Motor neuron (in vitro differentiated cells): ENCODE measurements around the gene TRPT1. TPM values are rescaled to one million over a fixed set of nuclear protein-coding genes. Genes with fewer than 3 reads are reported as not detected.
A peak's percentile ranks its signal among the peaks of the same experiment; 100 is the strongest.

Experiments used
- ATAC-seq, 8 experiments: fragments of 200-7000 bp; cut with Tn5 transposase; replicated peaks in 6 of 8; 2 replicates each; pipeline ENCODE4 v1.8.0; 2021; ENCODE audit warnings: mild to moderate bottlenecking in 8 of 8, moderate library complexity in 8 of 8
- H3K27ac ChIP-seq, 2 donors: fragments of 250-450 bp; sonication (Bioruptor Pico); 2 replicates each; pipeline ENCODE4 v1.9.0; 2021; ENCODE audit warnings: antibody characterized with exemption in 2 of 2, mild to moderate bottlenecking in 2 of 2, moderate library complexity in 1 of 2
- H3K4me1 ChIP-seq, 2 donors: fragments of 250-450 bp; sonication (Bioruptor Pico); replicated peaks in 1 of 2; 2 replicates each; pipeline ENCODE4 v1.6.1; 2021; ENCODE audit warnings: antibody characterized with exemption in 2 of 2, mild to moderate bottlenecking in 2 of 2, moderate library complexity in 1 of 2
- H3K4me3 ChIP-seq, 5 donors: fragments of 250-450 bp; sonication (Bioruptor Pico); 2 replicates each; pipeline ENCODE4 v1.9.0; 2021; ENCODE audit warnings: antibody characterized with exemption in 5 of 5, mild to moderate bottlenecking in 5 of 5, moderate library complexity in 4 of 5
- WGBS, 10 experiments: fragments of 450-650 bp; shearing (Covaris generic); methylation state at CpG; one replicate each; pipeline ENCODE4 v1.0.0; 2022; 5-methylcytosine and 5-hydroxymethylcytosine counted together
- in situ Hi-C, 9 experiments: fragments of 400-800 bp; cut with MboI; loops; one replicate each; pipeline ENCODE4 v1.15.0; 2021; ENCODE audit warnings: low sequenced_read_pairs in 9 of 9, low pct_unique_long_range_greater_than_20kb in 2 of 9; ENCODE audit not compliant: unreplicated experiment in 9 of 9
- total RNA-seq, 8 experiments: library from RNA; unstranded; fragments of 300-600 nt; gene quantifications; 2 replicates each; pipeline versions ENCODE4 v1.2.3 to v1.2.4, GENCODE V29; 2022

TRPT1 gene
- total RNA-seq, 8 experiments from 2014 or later = 31.8 to 59.9 (median 35.5) TPM

DNA sequence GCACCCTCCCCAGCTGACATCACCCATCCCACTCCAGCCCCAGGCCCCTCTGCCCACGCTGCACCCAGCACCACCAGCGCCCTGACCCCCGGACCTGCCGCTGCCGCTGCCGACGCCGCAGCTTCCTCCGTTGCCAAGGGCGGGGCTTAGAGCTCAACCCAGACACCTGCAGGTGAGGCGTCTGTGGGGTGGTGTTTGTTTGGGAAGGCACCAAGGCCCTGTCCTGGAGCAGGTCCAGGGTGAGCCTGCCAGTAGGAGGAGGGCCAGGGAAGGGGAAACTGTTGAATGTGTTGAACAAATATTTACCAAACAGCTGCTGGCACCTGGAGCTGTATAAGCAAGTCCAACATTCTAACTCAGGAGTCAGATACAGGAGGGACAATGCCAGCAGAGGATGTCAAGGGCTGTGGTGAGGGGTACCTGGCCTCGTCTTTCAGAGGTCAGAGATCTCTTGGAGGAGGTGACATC is 11.5 kb upstream of the TRPT1 start:
- in situ Hi-C loops = no loop called here
- no peak for ATAC-seq

GRCh38 chr11:64235437-64236161 is 9.6 kb upstream of the TRPT1 start:
- whole genome bisulfite sequencing, 10 experiments = 67 to 98% (median 79%) methylated on average over 1 to 6 of the region's 12 CpGs; no CpG with 5 or more reads in 7 of the 10 experiments
- Histone ChIP-seq H3K4me1 (peaks cover 13 to 30% of the 10 kb centered on the region in 2 donors), H3K4me3 (peak overlapping the region; percentile 38 to 66 (median 53)), H3K27ac (peak overlapping the region in 1 of 2 donors; percentile 77)
- in situ Hi-C loops = no loop called here
- ATAC-seq = no peak

More for the DNA sequence above, 11.5 kb upstream of the TRPT1 start:
- 77 to 100% methylated on average over 1 to 4 of the region's 12 CpGs; no CpG with 5 or more reads in 8 of the 10 experiments for WGBS, 10 experiments
- Histone ChIP-seq H3K4me1 (peaks cover 9 to 27% of the 10 kb centered on the region in 2 donors), H3K4me3 (no peak overlapping the region), H3K27ac (no peak overlapping the region)

DNA sequence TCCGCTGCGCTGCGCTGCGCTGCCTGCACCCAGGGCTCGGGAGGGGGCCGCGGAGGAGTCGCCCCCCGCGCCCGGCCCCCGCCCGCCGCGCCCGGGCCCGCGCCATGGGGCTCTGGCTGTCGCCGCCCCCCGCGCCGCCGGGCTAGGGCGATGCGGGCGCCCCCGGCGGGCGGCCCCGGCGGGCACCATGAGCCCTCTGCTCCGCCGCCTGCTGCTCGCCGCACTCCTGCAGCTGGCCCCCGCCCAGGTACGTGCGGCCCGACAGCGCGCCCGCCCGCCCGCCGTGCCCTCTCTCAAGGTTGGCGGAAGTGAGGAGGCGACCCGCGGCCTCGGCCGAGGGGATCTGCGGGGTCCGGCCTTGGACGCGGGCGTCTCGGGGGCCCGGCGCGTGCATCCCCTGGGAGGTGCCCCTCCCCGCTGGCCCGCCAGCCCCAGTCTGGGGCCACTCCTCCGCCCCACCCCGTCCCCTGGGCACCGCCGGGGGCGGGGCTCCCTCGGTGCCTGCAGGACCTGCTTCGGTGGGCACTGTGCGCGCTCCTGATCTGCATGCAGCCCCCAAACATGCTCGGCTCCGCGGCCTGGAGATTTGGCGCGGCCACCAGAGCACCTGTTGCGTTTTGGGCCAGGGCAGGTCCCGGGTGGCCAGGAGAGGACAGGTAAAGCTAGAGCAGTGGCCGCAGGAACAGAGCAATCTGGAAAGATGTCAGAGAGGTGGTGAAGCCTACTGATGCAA is 8.8 kb upstream of the TRPT1 start:
- in situ Hi-C loops = no loop called here
- peak; percentile 14 to 45 (median 38) for ATAC-seq
- 0% methylated on average over 1 of the region's 80 CpGs; no CpG with 5 or more reads in 9 of the 10 experiments for WGBS, 10 experiments
- Histone ChIP-seq H3K4me1 (peaks cover 8 to 25% of the 10 kb centered on the region in 2 donors), H3K27ac (peak overlapping the region; percentile 42 to 77), H3K4me3 (peak overlapping the region; percentile 38 to 66 (median 53))

DNA sequence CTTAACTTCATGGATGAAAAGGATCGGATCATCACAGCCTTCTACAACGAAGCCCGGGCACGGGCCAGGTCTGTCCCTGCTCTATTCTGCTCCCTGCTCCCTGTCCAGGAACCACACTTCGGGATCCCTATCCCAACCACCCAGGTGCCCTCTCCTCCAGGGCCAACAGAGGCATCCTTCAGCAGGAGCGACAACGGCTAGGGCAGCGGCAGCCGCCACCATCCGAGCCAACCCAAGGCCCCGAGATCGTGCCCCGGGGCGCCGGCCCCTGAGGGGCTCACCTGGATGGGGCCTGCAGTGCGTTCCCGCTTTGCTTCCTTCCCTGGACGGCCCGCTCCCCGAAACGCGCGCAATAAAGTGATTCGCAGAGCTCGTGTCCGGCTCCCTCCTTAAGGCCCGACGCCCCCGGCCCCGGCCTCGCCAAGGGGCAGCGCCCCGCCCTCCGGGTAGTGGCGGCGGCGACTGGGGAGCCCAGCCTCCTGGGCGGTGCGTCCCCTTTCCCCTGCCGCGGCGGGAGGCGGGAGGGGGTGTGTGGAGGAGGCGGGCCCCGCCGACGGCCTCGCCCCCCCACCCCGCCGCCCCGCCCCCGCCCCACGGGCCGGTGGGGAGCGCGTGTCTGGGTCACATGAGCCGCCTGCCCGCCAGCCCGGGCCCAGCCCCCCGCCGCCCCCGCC is 8.1 kb upstream of the TRPT1 start, which contains the start of gene VEGFB:
Gene VEGFB, plus strand, starts transcription at position 672 of the 674 bp plus-strand sequence. CDS start 250 bp downstream, outside the sequence.
- H3K4me1 ChIP-seq = peaks cover 14 to 29% of the 10 kb centered on the region in 2 donors
- H3K4me3 ChIP-seq = peak within 1 kb of the TSS; percentile 38 to 66 (median 53)
- peak; percentile 27 to 50 (median 46) for ATAC-seq
- peak within 1 kb of the TSS; percentile 42 to 77 for H3K27ac ChIP-seq
- WGBS, 10 experiments = 0 to 7% (median 5%) methylated on average over 1 to 10 of the region's 62 CpGs; no CpG with 5 or more reads in 7 of the 10 experiments
- in situ Hi-C loops = no loop called here

DNA sequence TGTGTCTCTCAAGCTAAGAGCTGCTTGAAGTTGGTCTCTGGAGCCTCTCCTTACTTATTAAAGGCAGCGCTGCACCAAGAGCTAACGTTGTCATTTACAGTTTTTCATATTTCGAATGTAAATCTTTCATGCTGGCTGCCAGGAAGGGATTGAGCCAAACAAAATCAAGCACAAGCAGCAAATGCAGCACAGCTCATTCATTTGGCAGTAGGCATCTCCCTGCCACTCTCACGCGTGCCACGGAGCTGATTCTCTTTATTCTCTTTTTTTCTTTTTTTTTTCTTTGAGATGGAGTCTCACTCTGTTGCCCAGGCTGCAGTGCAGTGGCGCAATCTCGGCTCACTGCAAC is 7.0 kb upstream of the TRPT1 start:
- Histone ChIP-seq H3K4me1 (peaks cover 15 to 29% of the 10 kb centered on the region in 2 donors), H3K4me3 (no peak overlapping the region), H3K27ac (no peak overlapping the region)
- in situ Hi-C loops = no loop called here
- 30 to 100% (median 91%) methylated on average over 1 to 8 of the region's 8 CpGs; no CpG with 5 or more reads in 1 of the 10 experiments for WGBS, 10 experiments
- ATAC-seq = no peak

GRCh38 chr11:64232182-64232966 is 6.4 kb upstream of the TRPT1 start:
- ATAC-seq = no peak
- H3K4me1 ChIP-seq = peaks cover 18 to 31% of the 10 kb centered on the region in 2 donors
- WGBS, 10 experiments = 20 to 95% (median 83%) methylated on average over 1 to 8 of the region's 15 CpGs; no CpG with 5 or more reads in 4 of the 10 experiments
- in situ Hi-C loops = no loop called here
- no peak overlapping the region for H3K27ac ChIP-seq
- H3K4me3 ChIP-seq = no peak overlapping the region

DNA sequence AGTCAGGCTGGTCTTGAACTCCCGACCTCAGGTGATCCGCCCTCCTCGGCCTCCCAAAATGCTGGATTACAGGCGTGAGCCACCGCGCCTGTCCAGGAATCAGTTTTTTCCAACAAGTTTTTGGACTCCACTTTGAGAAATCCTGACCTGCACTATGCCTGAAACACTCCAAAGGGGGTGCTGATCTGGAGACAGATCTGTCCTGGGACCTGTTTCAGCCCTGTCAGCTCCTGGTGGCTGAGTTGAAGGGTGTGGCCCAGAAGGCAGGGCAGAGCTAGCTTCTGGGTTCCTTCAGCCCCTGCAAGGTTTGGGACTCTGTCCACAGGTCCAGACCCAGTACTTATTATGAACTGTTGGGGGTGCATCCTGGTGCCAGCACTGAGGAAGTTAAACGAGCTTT is 5.6 kb upstream of the TRPT1 start:
- in situ Hi-C loops = no loop called here
- no peak for ATAC-seq
- Histone ChIP-seq H3K4me3 (peak overlapping the region in 4 of 5 donors; percentile 62 to 68 (median 64)), H3K4me1 (peaks cover 26 to 38% of the 10 kb centered on the region in 2 donors), H3K27ac (no peak overlapping the region)
- WGBS, 10 experiments = 80 to 96% (median 94%) methylated on average over 4 to 7 of the region's 7 CpGs; no CpG with 5 or more reads in 7 of the 10 experiments

DNA sequence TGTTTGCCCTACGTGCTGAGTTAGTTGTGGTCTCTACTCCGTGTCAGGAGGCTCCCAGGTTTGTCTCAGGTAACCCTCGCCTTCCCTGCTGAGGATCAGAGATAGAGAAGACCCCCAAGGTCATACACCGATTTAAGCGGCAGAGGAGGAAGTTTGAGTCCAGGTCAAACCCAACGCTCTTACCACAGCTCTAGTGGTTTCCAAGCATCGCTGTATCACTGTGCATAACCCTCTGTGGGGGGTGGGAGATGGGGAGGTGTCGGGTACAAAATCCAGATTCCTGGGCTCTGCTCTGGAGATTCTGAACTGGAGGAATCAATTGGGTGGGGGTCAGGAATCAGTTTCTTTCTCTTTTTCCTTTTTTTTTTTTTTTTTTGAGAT is 5.0 kb upstream of the TRPT1 start:
- in situ Hi-C loops = no loop called here
- WGBS, 10 experiments = 0 to 20% (median 5%) methylated on average over 1 to 4 of the region's 8 CpGs; no CpG with 5 or more reads in 5 of the 10 experiments
- Histone ChIP-seq H3K27ac (peak overlapping the region; percentile 88 to 92), H3K4me1 (peaks cover 27 to 38% of the 10 kb centered on the region in 2 donors), H3K4me3 (peak overlapping the region; percentile 53 to 68 (median 64))
- no peak for ATAC-seq

DNA sequence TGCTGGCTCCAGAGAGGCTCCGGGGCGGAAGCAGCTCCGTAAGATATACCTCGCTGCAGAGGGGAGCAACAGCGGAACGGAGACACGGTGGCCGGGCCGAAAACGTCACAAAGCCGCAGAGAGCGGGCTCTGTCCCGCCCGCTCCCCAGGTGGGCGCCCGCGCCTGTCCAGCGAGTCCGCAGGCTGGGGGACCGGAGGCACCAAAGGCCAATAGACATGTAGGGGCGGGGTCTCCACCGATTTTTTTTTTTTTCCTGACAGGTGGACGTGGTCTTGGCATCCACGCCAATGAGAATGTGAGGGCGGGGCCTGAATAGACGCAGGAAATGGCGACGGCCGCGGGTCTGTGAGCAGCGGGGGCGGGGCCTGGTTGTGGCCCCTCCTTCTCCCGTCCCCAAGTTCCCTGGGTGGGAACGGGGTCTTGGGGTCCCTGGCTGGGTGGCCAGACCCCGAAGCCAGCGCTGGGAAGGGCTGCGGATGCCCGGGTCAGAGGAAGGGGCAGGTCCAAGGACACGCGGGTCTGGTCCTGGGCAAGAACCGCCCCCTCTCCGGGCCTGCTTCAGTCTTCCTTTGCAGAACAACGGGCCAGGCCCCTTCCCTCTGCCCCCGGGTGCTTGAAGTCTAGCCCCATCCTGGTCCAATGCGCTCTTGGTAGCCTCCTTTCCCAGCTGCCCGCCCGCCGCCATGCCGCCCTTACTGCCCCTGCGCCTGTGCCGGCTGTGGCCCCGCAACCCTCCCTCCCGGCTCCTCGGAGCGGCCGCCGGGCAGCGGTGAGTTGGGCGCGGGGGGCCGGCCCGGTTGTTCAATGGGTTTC is 4.4 kb upstream of the TRPT1 start, which contains the start of gene DNAJC4:
Gene DNAJC4, plus strand, starts transcription at position 378 of the 814 bp plus-strand sequence. Its CDS starts 307 bp downstream, at position 685.
- peak; percentile 42 to 76 (median 68) for ATAC-seq
- peak within 1 kb of the TSS; percentile 53 to 68 (median 64) for H3K4me3 ChIP-seq
- WGBS, 10 experiments = 0 to 5% (median 2%) methylated on average over 3 to 14 of the region's 62 CpGs; no CpG with 5 or more reads in 4 of the 10 experiments
- H3K27ac ChIP-seq = peak within 1 kb of the TSS; percentile 88 to 92
- in situ Hi-C loops = no loop called here
- peaks cover 28 to 35% of the 10 kb centered on the region in 2 donors for H3K4me1 ChIP-seq

GRCh38 chr11:64229744-64230170 is 3.8 kb upstream of the TRPT1 start:
- Histone ChIP-seq H3K4me3 (peak overlapping the region; percentile 53 to 68 (median 64)), H3K4me1 (peaks cover 34 to 35% of the 10 kb centered on the region in 2 donors), H3K27ac (peak overlapping the region; percentile 88 to 92)
- 0 to 60% (median 49%) methylated on average over 1 to 8 of the region's 13 CpGs; no CpG with 5 or more reads in 1 of the 10 experiments for WGBS, 10 experiments
- ATAC-seq = no peak
- in situ Hi-C loops = no loop called here

DNA sequence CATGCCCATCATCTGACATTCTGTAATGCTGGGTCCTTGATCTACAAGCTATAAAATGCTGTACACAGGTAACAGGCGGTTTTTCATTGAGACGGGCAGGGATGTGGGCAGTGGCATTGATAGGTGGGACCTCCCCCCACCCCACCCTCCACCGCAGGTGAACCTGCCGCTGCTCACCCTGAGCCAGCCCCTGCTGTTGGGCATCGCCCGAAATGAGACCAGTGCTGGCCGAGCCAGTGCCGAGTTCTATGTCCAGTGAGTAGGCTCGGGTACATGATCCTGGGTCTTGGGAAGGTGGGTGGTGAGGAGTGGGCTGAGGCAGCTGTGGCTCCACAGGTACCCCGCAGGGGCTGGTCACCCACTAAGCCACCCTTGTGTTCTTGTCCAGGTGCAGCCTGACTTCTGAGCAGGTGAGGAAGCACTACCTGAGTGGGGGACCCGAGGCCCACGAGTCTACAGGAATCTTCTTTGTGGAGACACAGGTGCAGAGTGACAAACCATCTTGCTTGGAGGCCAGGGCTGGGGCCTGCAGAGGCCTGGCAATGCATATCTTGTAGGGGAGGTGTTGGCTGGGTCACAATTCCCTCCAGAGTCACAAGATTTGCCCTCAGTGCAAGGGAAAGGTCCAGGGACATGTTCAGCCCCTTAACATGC is 3.2 kb upstream of the TRPT1 start:
- Histone ChIP-seq H3K4me1 (peaks cover 34 to 35% of the 10 kb centered on the region in 2 donors), H3K4me3 (peak overlapping the region in 2 of 5 donors; percentile 65 to 68), H3K27ac (peak overlapping the region; percentile 88 to 92)
- in situ Hi-C loops = no loop called here
- WGBS, 10 experiments = 67 to 100% (median 91%) methylated on average over 1 to 6 of the region's 12 CpGs; no CpG with 5 or more reads in 6 of the 10 experiments
- no peak for ATAC-seq
